ENCODE results near the gene HMBS.

DNA sequence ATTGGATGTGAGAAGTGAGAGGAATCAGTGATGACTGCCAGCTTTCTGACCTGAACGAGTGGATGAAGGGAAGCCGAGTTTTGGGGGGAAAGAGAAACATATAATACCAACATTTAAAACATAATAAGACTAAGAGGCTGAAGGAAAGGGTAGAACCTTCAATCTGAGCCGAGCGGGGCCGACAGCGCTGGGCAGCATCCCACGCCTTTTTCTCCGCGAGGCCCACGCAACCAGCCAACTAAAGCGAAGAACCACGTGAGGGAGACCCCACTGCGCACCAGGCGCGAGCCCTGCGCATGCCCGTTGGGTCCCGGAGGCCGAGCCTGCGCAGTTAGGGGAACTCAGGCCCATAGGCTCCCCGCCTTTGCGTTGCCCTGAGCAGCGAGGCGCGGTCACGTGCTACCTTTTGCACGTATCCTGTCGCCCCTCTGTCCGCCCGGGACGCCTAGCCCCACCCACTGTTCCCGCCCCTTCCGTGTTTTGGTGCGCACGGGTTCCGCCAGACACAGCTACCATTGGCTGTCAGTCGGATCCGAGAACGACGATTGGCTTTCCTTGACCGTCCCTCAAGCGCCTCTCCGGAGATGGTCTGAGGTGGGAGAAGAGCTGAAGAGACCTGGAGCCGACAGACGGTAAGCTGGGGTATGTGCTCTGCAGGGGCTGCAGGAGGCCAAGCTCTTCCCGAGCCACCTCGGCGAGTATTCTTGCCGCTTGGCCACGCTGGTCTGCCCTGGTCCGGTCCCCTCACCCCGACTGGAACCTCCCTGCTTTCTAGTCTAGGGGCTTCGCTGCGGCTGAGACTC is 36.5 kb downstream of the HMBS start, which contains the start of gene HINFP:
- TF ChIP-seq EZH2phosphoT487 (IDR thresholded peaks at IDR 0.05; ENCODE audit: borderline replicate concordance, low read length) (no peak), CTCF (conservative IDR thresholded peaks at IDR 0.05; ENCODE audit: low read depth, low read length) (no peak), EZH2 (IDR thresholded peaks at IDR 0.05; ENCODE audit: low read length, unreplicated experiment) (no peak)
